ENCODE measurements around the gene PCK2.

PCK2 gene

GRCh38 chr14:24108336-24108874 lies 14.3 kb downstream of the PCK2 start:
- Histone ChIP-seq H3K4me2 (ENCODE audit: low read depth, low read length, poor library complexity, severe bottlenecking) (peak overlapping the region; percentile 54), H3K9me2 (replicated peaks; ENCODE audit: low read depth, low read length) (no peaks in the 10 kb centered on the region), H3K4me1 (ENCODE audit: insufficient read depth, low read length, poor library complexity, severe bottlenecking) (peaks cover 8% of the 10 kb centered on the region), H3K27me3 (ENCODE audit: insufficient read depth, low read length, poor library complexity, severe bottlenecking) (no peaks in the 10 kb centered on the region), H3K79me2 (ENCODE audit: insufficient read depth, low read length) (peaks cover 2% of the 10 kb centered on the region; the same call in 1 of the 2 replicates), H3K9me3 (ENCODE audit: insufficient read depth, low read depth, low read length) (no peaks in the 10 kb centered on the region), H4K20me1 (ENCODE audit: insufficient read depth, low read length, poor library complexity, severe bottlenecking) (no peaks in the 10 kb centered on the region), H3K4me3 (ENCODE audit: low read length, poor library complexity, severe bottlenecking) (peak overlapping the region; percentile 29), H3F3A (ENCODE audit: low read depth) (peaks cover 2% of the 10 kb centered on the region; the same call in 1 of the 2 replicates), H3K36me3 (ENCODE audit: insufficient read depth, low read length) (no peaks in the 10 kb centered on the region), H3K9ac (ENCODE audit: low read depth, low read length, poor library complexity, severe bottlenecking) (peak overlapping the region; percentile 42), H2AFZ (ENCODE audit: low read length) (peak overlapping the region; percentile 65; the same call in 1 of the 2 replicates)
- TF ChIP-seq CTCF (conservative IDR thresholded peaks at IDR 0.05; ENCODE audit: low read length) (no peak), EZH2phosphoT487 (IDR thresholded peaks at IDR 0.05; ENCODE audit: borderline replicate concordance) (no peak)

GRCh38 chr14:24110060-24110459 lies 15.9 kb downstream of the PCK2 start:
- no peak overlapping the region for H3K4me3 ChIP-seq (ENCODE audit: low read length, poor library complexity, severe bottlenecking)
- H4K20me1 ChIP-seq (ENCODE audit: insufficient read depth, low read length, poor library complexity, severe bottlenecking) = no peaks in the 10 kb centered on the region
- no peak overlapping the region for H2AFZ ChIP-seq (ENCODE audit: low read length)
- no peak for TF ChIP-seq EZH2phosphoT487 (IDR thresholded peaks at IDR 0.05; ENCODE audit: borderline replicate concordance)
- TF ChIP-seq CTCF (conservative IDR thresholded peaks at IDR 0.05; ENCODE audit: low read length) = no peak
- no peaks in the 10 kb centered on the region for H3K9me2 ChIP-seq (replicated peaks; ENCODE audit: low read depth, low read length)
- H3K4me2 ChIP-seq (ENCODE audit: low read depth, low read length, poor library complexity, severe bottlenecking) = no peak overlapping the region
- peaks cover 8% of the 10 kb centered on the region for H3K4me1 ChIP-seq (ENCODE audit: insufficient read depth, low read length, poor library complexity, severe bottlenecking)
- peaks cover 6% of the 10 kb centered on the region; the same call in 1 of the 2 replicates for H3F3A ChIP-seq (ENCODE audit: low read depth)
- H3K9ac ChIP-seq (ENCODE audit: low read depth, low read length, poor library complexity, severe bottlenecking) = no peak overlapping the region
- H3K9me3 ChIP-seq (ENCODE audit: insufficient read depth, low read depth, low read length) = no peaks in the 10 kb centered on the region
- H3K27me3 ChIP-seq (ENCODE audit: insufficient read depth, low read length, poor library complexity, severe bottlenecking) = no peaks in the 10 kb centered on the region
- peaks cover 4% of the 10 kb centered on the region; the same call in 1 of the 2 replicates for H3K79me2 ChIP-seq (ENCODE audit: insufficient read depth, low read length)
- H3K36me3 ChIP-seq (ENCODE audit: insufficient read depth, low read length) = no peaks in the 10 kb centered on the region

GRCh38 chr14:24110523-24110922 lies 16.4 kb downstream of the PCK2 start:
- H3K36me3 ChIP-seq (ENCODE audit: insufficient read depth, low read length) = no peaks in the 10 kb centered on the region
- peaks cover 12% of the 10 kb centered on the region for H3K4me1 ChIP-seq (ENCODE audit: insufficient read depth, low read length, poor library complexity, severe bottlenecking)
- no peak overlapping the region for H3K4me2 ChIP-seq (ENCODE audit: low read depth, low read length, poor library complexity, severe bottlenecking)
- peaks cover under 1% of the 10 kb centered on the region for H4K20me1 ChIP-seq (ENCODE audit: insufficient read depth, low read length, poor library complexity, severe bottlenecking)
- H3K9me2 ChIP-seq (replicated peaks; ENCODE audit: low read depth, low read length) = no peaks in the 10 kb centered on the region
- no peak overlapping the region for H2AFZ ChIP-seq (ENCODE audit: low read length)
- no peak overlapping the region for H3K4me3 ChIP-seq (ENCODE audit: low read length, poor library complexity, severe bottlenecking)
- H3K79me2 ChIP-seq (ENCODE audit: insufficient read depth, low read length) = peaks cover 8% of the 10 kb centered on the region
- H3K27me3 ChIP-seq (ENCODE audit: insufficient read depth, low read length, poor library complexity, severe bottlenecking) = no peaks in the 10 kb centered on the region
- no peaks in the 10 kb centered on the region for H3K9me3 ChIP-seq (ENCODE audit: insufficient read depth, low read depth, low read length)
- peaks cover 6% of the 10 kb centered on the region; the same call in 1 of the 2 replicates for H3F3A ChIP-seq (ENCODE audit: low read depth)
- no peak overlapping the region for H3K9ac ChIP-seq (ENCODE audit: low read depth, low read length, poor library complexity, severe bottlenecking)
- no peak for TF ChIP-seq CTCF (conservative IDR thresholded peaks at IDR 0.05; ENCODE audit: low read length)
- no peak for TF ChIP-seq EZH2phosphoT487 (IDR thresholded peaks at IDR 0.05; ENCODE audit: borderline replicate concordance)

Measured in Loucy (cell line).